Heart left ventricle (tissue), 16 donors: ENCODE results near the gene PANK4. TPM values are rescaled to one million over a fixed set of nuclear protein-coding genes. Genes with fewer than 3 reads are reported as not detected.

Source experiments
- ATAC-seq, 4 donors: fragments of 200-7000 bp; cut with Tn5 transposase; one replicate each; pipeline ENCODE4 v1.9.1; 2020 to 2022; ENCODE audit warnings: moderate library complexity in 4 of 4, mild to moderate bottlenecking in 3 of 4, moderate number of reproducible peaks in 1 of 4
- DNase-seq, 5 donors: peaks; one replicate each; pipeline ENCODE4 v3.0.0-alpha.2; 2020
- H3K27ac ChIP-seq, 12 donors: fragments of 200-600 bp; sonication (generic) in 4 of 12; one replicate each; pipeline versions ENCODE4 v1.5.0 to v1.8.0; 2016 to 2022; ENCODE audit warnings: mild to moderate bottlenecking in 2 of 12
- H3K27me3 ChIP-seq, 9 donors: fragments of 200-600 bp; sonication (generic) in 2 of 9; one replicate each; pipeline versions ENCODE4 v1.5.1 to v1.8.0; 2016 to 2022; ENCODE audit warnings: mild to moderate bottlenecking in 3 of 9
- H3K36me3 ChIP-seq, 9 donors: fragments of 200-600 bp; sonication (generic) in 2 of 9; one replicate each; pipeline versions ENCODE4 v1.5.0 to v1.8.0; 2018 to 2022; ENCODE audit warnings: mild to moderate bottlenecking in 2 of 9
- H3K4me1 ChIP-seq, 12 donors: fragments of 200-600 bp; sonication (generic) in 4 of 12; one replicate each; pipeline versions ENCODE4 v1.5.0 to v1.8.0; 2016 to 2022; ENCODE audit warnings: mild to moderate bottlenecking in 3 of 12
- H3K4me3 ChIP-seq, 12 donors: fragments of 200-600 bp; sonication (generic) in 4 of 12; one replicate each; pipeline versions ENCODE4 v1.5.0 to v1.8.0; 2017 to 2022; ENCODE audit warnings: mild to moderate bottlenecking in 9 of 12, moderate library complexity in 4 of 12
- H3K9me3 ChIP-seq, 12 donors: fragments of 200-600 bp; sonication (generic) in 4 of 12; one replicate each; pipeline versions ENCODE4 v1.5.0 to v1.8.0; 2016 to 2022; ENCODE audit warnings: mild to moderate bottlenecking in 1 of 12
- POLR2A ChIP-seq, 2 donors: fragments of 450-650 bp; IDR thresholded peaks; one replicate each; pipeline ENCODE4 v1.6.1; 2017; ENCODE audit warnings: antibody characterized with exemption in 2 of 2, mild to moderate bottlenecking in 2 of 2, moderate library complexity in 2 of 2
- WGBS, 4 donors: extraction: QIAGEN DNeasy Blood & Tissue Kit in 2 of 4; methylation state at CpG; one replicate each; pipeline versions ENCODE4 v1.1.5 to v1.1.7; 2013 to 2018; 5-methylcytosine and 5-hydroxymethylcytosine counted together
- intact Hi-C, 10 donors: fragments of 100-400 bp; cut with DNase I; formaldehyde crosslinking; loops; one replicate each; pipeline versions ENCODE4 v1.11.1 to v1.14.2; 2022
- polyA plus RNA-seq, 2 donors: library from polyadenylated mRNA; stranded (reverse); fragments of 200-250 nt; gene quantifications; one replicate each; pipeline ENCODE4 v1.2.3, GENCODE V29; 2013
- total RNA-seq, 9 donors: library from RNA; depleted of rRNA in 2 of 9; stranded (reverse); fragments of >200 nt in 2 of 9; fragmentation: NEBNext Ultra II Directional in 3 of 9; extraction: Animal tissue kit (Norgen Biotek cat#: 25700) in 3 of 9; gene quantifications; one replicate each; pipeline versions ENCODE4 v1.1.0 to v1.2.4, GENCODE V29; 2016 to 2023
- TF ChIP-seq, protein P1 (sequence below), 12 donors: fragments of 200-600 bp; sonication (generic) in 4 of 12; IDR thresholded peaks; one replicate each; pipeline versions ENCODE4 v1.5.0 to v1.8.0; 2018 to 2022; ENCODE audit warnings: antibody characterized with exemption in 12 of 12, mild to moderate bottlenecking in 5 of 12
- donor health status: ischemic (EF 13 %, LVEDD 7.1; RV severe dilation, severe dysfunction).
- donor health status: healthy with polysubstance abuse.
- donor health status: DM: no; HTN: yes; CAD: no.
- donor health status: DM: no; HTN: no; CAD: no.
- donor health status: ischemic (EF 25% LVEDD 6.9; RV normal size, moderate dysfunction).
- donor health status: ischemic (EF 25% LVEDD 5.7; RV mildly dilated, moderate dysfunction).
- donor health status: healthy.
- donor health status: DM: yes; HTN: yes; CAD: no.
- donor health status: ischemic (EF 35%, LVEDD 5.7; RV mildly dilated, moderate dysfunction).
- donor health status: nonischemic (EF 11% LVEDD 7.7; RV severe dilation, severe dysfunction).
- donor health status: DM: yes; HTN: yes; CAD: no.
- donor health status: PGD.
- donor health status: ischemic (EF 29% LVEDD 5.4; RV normal size, mild dysfunction).
- donor health status: nonischemic (EF 23%, LVEDD 6.1; RV moderate dilation, normal function).

Gene PANK4
- total and polyA plus RNA-seq, 11 donors = 27.2 to 43.0 (median 34.4) TPM

- TF ChIP-seq, protein P1, sequence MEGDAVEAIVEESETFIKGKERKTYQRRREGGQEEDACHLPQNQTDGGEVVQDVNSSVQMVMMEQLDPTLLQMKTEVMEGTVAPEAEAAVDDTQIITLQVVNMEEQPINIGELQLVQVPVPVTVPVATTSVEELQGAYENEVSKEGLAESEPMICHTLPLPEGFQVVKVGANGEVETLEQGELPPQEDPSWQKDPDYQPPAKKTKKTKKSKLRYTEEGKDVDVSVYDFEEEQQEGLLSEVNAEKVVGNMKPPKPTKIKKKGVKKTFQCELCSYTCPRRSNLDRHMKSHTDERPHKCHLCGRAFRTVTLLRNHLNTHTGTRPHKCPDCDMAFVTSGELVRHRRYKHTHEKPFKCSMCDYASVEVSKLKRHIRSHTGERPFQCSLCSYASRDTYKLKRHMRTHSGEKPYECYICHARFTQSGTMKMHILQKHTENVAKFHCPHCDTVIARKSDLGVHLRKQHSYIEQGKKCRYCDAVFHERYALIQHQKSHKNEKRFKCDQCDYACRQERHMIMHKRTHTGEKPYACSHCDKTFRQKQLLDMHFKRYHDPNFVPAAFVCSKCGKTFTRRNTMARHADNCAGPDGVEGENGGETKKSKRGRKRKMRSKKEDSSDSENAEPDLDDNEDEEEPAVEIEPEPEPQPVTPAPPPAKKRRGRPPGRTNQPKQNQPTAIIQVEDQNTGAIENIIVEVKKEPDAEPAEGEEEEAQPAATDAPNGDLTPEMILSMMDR (IDR thresholded peaks at IDR 0.05) = peak in 11 of 12 donors; percentile 90 to 98 (median 95)
- TF ChIP-seq POLR2A (IDR thresholded peaks at IDR 0.05) = no peak
- peak overlapping the region in 11 of 12 donors; percentile 30 to 86 (median 58) for H3K4me3 ChIP-seq
- H3K27me3 ChIP-seq = no peaks in the 10 kb centered on the region
- no peaks in the 10 kb centered on the region for H3K9me3 ChIP-seq
- DNase-seq = peak; percentile 80 to 91 (median 85)
- H3K27ac ChIP-seq = peak overlapping the region; percentile 87 to 99 (median 96)
- no peaks in the 10 kb centered on the region for H3K36me3 ChIP-seq
- intact Hi-C loops = loop anchor here (1.0 to 10.0 kb wide), 11 partner anchors 22 to 363 kb away; partner anchors contain the start of genes FAAP20 (in 2 of the 10), PRXL2B (in 2 of the 10), PANK4 (in 1 of the 10) and PEX10 (in 1 of the 10)
- peaks cover 19 to 69% (median 56%) of the 10 kb centered on the region in 12 donors for H3K4me1 ChIP-seq
- ATAC-seq = peak; percentile 23 to 55 (median 45)
- 8 to 19% (median 16%) methylated on average over 16 to 17 of the region's 17 CpGs for WGBS, 4 donors
Observed at GRCh38 chr1:2548068-2548589, 21.7 kb upstream of the PANK4 start.

- no peak for ATAC-seq
- Histone ChIP-seq H3K9me3 (no peaks in the 10 kb centered on the region), H3K27me3 (no peaks in the 10 kb centered on the region), H3K4me3 (peak overlapping the region in 11 of 12 donors; percentile 31 to 86 (median 58)), H3K27ac (peak overlapping the region; percentile 87 to 99 (median 96)), H3K36me3 (no peaks in the 10 kb centered on the region), H3K4me1 (peaks cover 19 to 73% (median 56%) of the 10 kb centered on the region in 12 donors)
- DNase-seq = peak in 1 of 5 donors; percentile 48
- 17 to 23% (median 21%) methylated on average over 11 to 27 of the region's 27 CpGs for WGBS, 4 donors
- TF ChIP-seq, protein P1 (IDR thresholded peaks at IDR 0.05) = no peak
- no peak for TF ChIP-seq POLR2A (IDR thresholded peaks at IDR 0.05)
- intact Hi-C loops = loop anchor here (1.0 to 10.0 kb wide), 13 partner anchors 17 to 363 kb away; partner anchors contain the start of genes FAAP20 (in 2 of the 10), PRXL2B (in 2 of the 10), HES5 (in 1 of the 10) and PANK4 (in 1 of the 10)
Observed at GRCh38 chr1:2547210-2548067, 21.0 kb upstream of the PANK4 start.

GRCh38 chr1:2546515-2547209, 20.3 kb upstream of the PANK4 start:
- Histone ChIP-seq H3K4me3 (peak overlapping the region; percentile 22 to 86 (median 58)), H3K27me3 (peaks cover 0 to 5% (median 0%) of the 10 kb centered on the region in 9 donors), H3K4me1 (peaks cover 22 to 78% (median 58%) of the 10 kb centered on the region in 12 donors), H3K27ac (peak overlapping the region; percentile 87 to 99 (median 96)), H3K36me3 (no peaks in the 10 kb centered on the region), H3K9me3 (no peaks in the 10 kb centered on the region)
- TF ChIP-seq, protein P1 (IDR thresholded peaks at IDR 0.05) = peak in 2 of 12 donors; percentile 10 to 16
- peak in 1 of 2 donors; percentile 56 for TF ChIP-seq POLR2A (IDR thresholded peaks at IDR 0.05)
- DNase-seq = peak; percentile 87 to 92 (median 89)
- intact Hi-C loops = loop anchor here in 7 of 10 donors (1.0 to 10.0 kb wide), 8 partner anchors 16 to 362 kb away; partner anchors contain the start of genes FAAP20 (in 2 of the 7), HES5 (in 1 of the 7) and PRXL2B (in 1 of the 7)
- 0 to 3% (median 2%) methylated on average over 5 to 52 of the region's 52 CpGs for WGBS, 4 donors
- peak; percentile 19 to 72 (median 66) for ATAC-seq
